Peyer's patch (tissue), 4 donors: Measurements from ENCODE around the gene JCHAIN.

Experiments used
- CTCF ChIP-seq, 6 experiments: fragments of 450-650 bp in 4 of 6; fragments of 200-600 bp in 2 of 6; sonication (generic) in 1 of 6; IDR thresholded peaks; one replicate each; pipeline ENCODE4 v1.5.1; 2017 to 2019; ENCODE audit warnings: antibody characterized with exemption in 6 of 6, mild to moderate bottlenecking in 3 of 6, moderate library complexity in 1 of 6
- POLR2A ChIP-seq, 2 donors: fragments of 450-650 bp; IDR thresholded peaks; one replicate each; pipeline ENCODE4 v1.5.1; 2017; ENCODE audit warnings: antibody characterized with exemption in 2 of 2, mild to moderate bottlenecking in 2 of 2, moderate library complexity in 2 of 2

- no peak for TF ChIP-seq CTCF (IDR thresholded peaks at IDR 0.05)
- TF ChIP-seq POLR2A (IDR thresholded peaks at IDR 0.05) = no peak
Measured at GRCh38 chr4:70632028-70632427, 34.3 kb downstream of the JCHAIN start.
